GM23338 (cell line): ENCODE measurements around the gene NUMB. TPM values are rescaled to one million over a fixed set of nuclear protein-coding genes. Genes with fewer than 3 reads are reported as not detected.

Source experiments
- ATAC-seq: fragments of 200-7000 bp; cut with Tn5 transposase; 3 replicates; pipeline ENCODE4 v1.9.1; 2020
- DNase-seq: peaks from one replicate; pipeline ENCODE4 v3.0.0-alpha.2; 2015; ENCODE audit warnings: low spot score
- H2AFZ ChIP-seq: fragments of 200-600 bp; sonication (generic); 2 replicates; pipeline ENCODE4 v1.8.0; 2016; ENCODE audit warnings: antibody characterized with exemption, mild to moderate bottlenecking, moderate library complexity
- H3F3A ChIP-seq: fragments of 200-600 bp; sonication (generic); replicated peaks from 2 replicates; pipeline ENCODE4 v1.8.0; 2017; ENCODE audit warnings: antibody characterized with exemption, mixed run types, low read depth
- H3K27ac ChIP-seq: fragments of 200-600 bp; sonication (generic); 2 replicates; pipeline ENCODE4 v1.6.1; 2016; ENCODE audit warnings: low read depth
- H3K27me3 ChIP-seq: fragments of 200-600 bp; sonication (generic); 2 replicates; pipeline ENCODE4 v1.8.0; 2016; ENCODE audit warnings: mild to moderate bottlenecking, mixed run types, moderate library complexity; ENCODE audit not compliant: insufficient read depth
- H3K36me3 ChIP-seq: fragments of 200-600 bp; sonication (generic); 2 replicates; pipeline ENCODE4 v1.8.0; 2016; ENCODE audit warnings: mild to moderate bottlenecking; ENCODE audit not compliant: insufficient read depth
- H3K4me1 ChIP-seq: fragments of 200-600 bp; sonication (generic); 2 replicates; pipeline ENCODE4 v1.8.0; 2016; ENCODE audit warnings: mild to moderate bottlenecking, moderate library complexity; ENCODE audit not compliant: insufficient read depth
- H3K4me2 ChIP-seq: fragments of 200-600 bp; sonication (generic); 2 replicates; pipeline ENCODE4 v1.7.1; 2017; ENCODE audit warnings: mixed run types
- H3K4me3 ChIP-seq: fragments of 200-600 bp; sonication (generic); 2 replicates; pipeline ENCODE4 v1.6.1; 2016; ENCODE audit warnings: mixed run types
- H3K79me2 ChIP-seq: fragments of 200-600 bp; sonication (generic); replicated peaks from 2 replicates; pipeline ENCODE4 v1.8.0; 2017; ENCODE audit warnings: mild to moderate bottlenecking; ENCODE audit not compliant: insufficient read depth
- H3K9me2 ChIP-seq: fragments of 200-600 bp; sonication (generic); 2 replicates; pipeline ENCODE4 v1.8.0; 2017; ENCODE audit not compliant: insufficient read depth
- H4K20me1 ChIP-seq: fragments of 200-600 bp; sonication (generic); replicated peaks from 2 replicates; pipeline ENCODE4 v1.8.0; 2017; ENCODE audit warnings: mild to moderate bottlenecking; ENCODE audit not compliant: insufficient read depth
- H3K27ac Mint-ChIP-seq: 2 replicates; pipeline ENCODE4 v1.8.0; 2020; ENCODE audit warnings: inconsistent platforms, mild to moderate bottlenecking, moderate library complexity, mixed read lengths
- H3K27me3 Mint-ChIP-seq: 3 replicates; pipeline ENCODE4 v1.8.0; 2022; ENCODE audit warnings: low read depth, mild to moderate bottlenecking, moderate library complexity, mixed read lengths, inconsistent platforms; ENCODE audit not compliant: insufficient read depth, poor library complexity
- H3K36me3 Mint-ChIP-seq: 3 replicates; pipeline ENCODE4 v1.8.0; 2021; ENCODE audit warnings: low read depth, mild to moderate bottlenecking, inconsistent platforms, moderate library complexity, mixed read lengths
- H3K4me1 Mint-ChIP-seq: 3 replicates; pipeline ENCODE4 v1.8.0; 2020; ENCODE audit warnings: mild to moderate bottlenecking, inconsistent platforms, mixed read lengths
- H3K4me3 Mint-ChIP-seq: 3 replicates; pipeline ENCODE4 v1.8.0; 2021; ENCODE audit warnings: moderate library complexity, mild to moderate bottlenecking, inconsistent platforms, mixed read lengths
- H3K9me3 Mint-ChIP-seq: 3 replicates; pipeline ENCODE4 v1.8.0; 2020; ENCODE audit warnings: moderate library complexity, mild to moderate bottlenecking, inconsistent platforms, mixed read lengths
- CREB1 ChIP-seq: fragments of 250-450 bp; sonication (Bioruptor Pico); IDR thresholded peaks from 2 replicates; pipeline ENCODE4 v1.5.0; 2020; ENCODE audit warnings: low read depth, mild to moderate bottlenecking, moderate library complexity
- CTCF ChIP-seq, 2 experiments: fragments of 200-600 bp in 1 of 2; sonication (generic) in 1 of 2; conservative IDR thresholded peaks; 2 replicates each; pipeline versions ENCODE4 v1.5.1 to v1.6.1; 2016 to 2017; ENCODE audit warnings: antibody characterized with exemption in 2 of 2, low read depth in 2 of 2, mild to moderate bottlenecking in 2 of 2, moderate library complexity in 1 of 2
- EZH2 ChIP-seq: fragments of 200-600 bp; sonication (generic); IDR thresholded peaks from one replicate; pipeline ENCODE4 v1.8.0; 2017; ENCODE audit warnings: antibody characterized with exemption, mild to moderate bottlenecking, low read depth; ENCODE audit not compliant: unreplicated experiment
- JUNB ChIP-seq: IDR thresholded peaks from one replicate; pipeline ENCODE4 v1.6.1; 2016; ENCODE audit warnings: antibody characterized with exemption; ENCODE audit not compliant: unreplicated experiment
- NANOG ChIP-seq: IDR thresholded peaks from 2 replicates; pipeline ENCODE4 v1.6.1; 2016; ENCODE audit warnings: antibody characterized with exemption, borderline replicate concordance
- POLR2AphosphoS5 ChIP-seq: IDR thresholded peaks from 2 replicates; pipeline ENCODE4 v1.6.1; 2016; ENCODE audit warnings: antibody characterized with exemption, low read depth
- REST ChIP-seq: IDR thresholded peaks from one replicate; pipeline ENCODE4 v1.6.1; 2018; ENCODE audit warnings: antibody characterized with exemption; ENCODE audit not compliant: unreplicated experiment
- STAT1 ChIP-seq: IDR thresholded peaks from one replicate; pipeline ENCODE4 v1.6.1; 2016; ENCODE audit warnings: antibody characterized with exemption; ENCODE audit not compliant: unreplicated experiment
- ZNF114 ChIP-seq: fragments of 250-450 bp; sonication (Bioruptor Pico); IDR thresholded peaks from 2 replicates; pipeline ENCODE4 v1.5.0; 2020; ENCODE audit warnings: mild to moderate bottlenecking, moderate library complexity
- ZNF331 ChIP-seq: fragments of 250-450 bp; sonication (Bioruptor Pico); IDR thresholded peaks from 2 replicates; pipeline ENCODE4 v1.5.0; 2020; ENCODE audit warnings: low read depth, mild to moderate bottlenecking, moderate library complexity
- ZNF462 ChIP-seq: fragments of 250-450 bp; sonication (Bioruptor Pico); IDR thresholded peaks from 2 replicates; pipeline ENCODE4 v1.5.0; 2020; ENCODE audit warnings: mild to moderate bottlenecking, moderate library complexity
- polyA plus RNA-seq: library from polyadenylated mRNA; unstranded; fragments of >200 nt; fragmentation: Nextera tagmentation; extraction: Ambion mirVana; gene quantifications from 2 replicates; pipeline ENCODE4 v1.2.1, GENCODE V29; 2016
- total RNA-seq: library from RNA; depleted of rRNA; stranded (reverse); fragments of >200 nt; shearing (Covaris generic); gene quantifications from 2 replicates; pipeline ENCODE4 v1.2.3, GENCODE V29; 2014

NUMB gene
- total and polyA plus RNA-seq, 2 experiments from 2014 or later = 32.1 to 36.7 TPM

GRCh38 chr14:73374218-73374617 is 84.1 kb downstream of the NUMB start:
- no peak overlapping the region for H3K27ac Mint-ChIP-seq
- no peaks in the 10 kb centered on the region for H3K36me3 Mint-ChIP-seq
- no peaks in the 10 kb centered on the region for H3K9me3 Mint-ChIP-seq
- Histone ChIP-seq H3K36me3 (no peaks in the 10 kb centered on the region), H3K4me1 (no peaks in the 10 kb centered on the region), H3K4me3 (no peak overlapping the region), H3F3A (no peaks in the 10 kb centered on the region), H3K9me2 (no peaks in the 10 kb centered on the region), H3K4me2 (no peak overlapping the region), H3K27ac (no peak overlapping the region; the same call in 1 of the 2 replicates), H3K79me2 (peaks cover 30% of the 10 kb centered on the region), H2AFZ (no peak overlapping the region), H3K27me3 (no peaks in the 10 kb centered on the region), H4K20me1 (peaks cover 6% of the 10 kb centered on the region; the same call in 1 of the 2 replicates)
- H3K4me3 Mint-ChIP-seq = no peak overlapping the region
- TF ChIP-seq REST (no peak), CTCF (conservative IDR thresholded peaks at IDR 0.05; ENCODE audit: low read depth in 2 of 2) (no peak), STAT1 (no peak), JUNB (no peak), NANOG (no peak), ZNF462 (CRISPR knock-in tag) (no peak), EZH2 (no peak), CREB1 (CRISPR knock-in tag) (no peak), ZNF114 (CRISPR knock-in tag) (no peak), ZNF331 (CRISPR knock-in tag) (no peak), POLR2AphosphoS5 (no peak)
- ATAC-seq (no peak), DNase-seq (no peak)
- H3K27me3 Mint-ChIP-seq = peaks cover 2% of the 10 kb centered on the region
- H3K4me1 Mint-ChIP-seq = no peaks in the 10 kb centered on the region
